Astrocyte (in vitro differentiated cells and primary cell): ENCODE measurements around the gene IMPDH1. TPM values are rescaled to one million over a fixed set of nuclear protein-coding genes. Genes with fewer than 3 reads are reported as not detected.
A peak's percentile ranks its signal among the peaks of the same experiment; 100 is the strongest.

Experiments
- DNase-seq: peaks from one replicate; pipeline ENCODE4 v3.0.0-alpha.2; 2010; ENCODE audit warnings: low read depth
- FAIRE-seq: peaks from 2 replicates; lab custom pipeline; 2011; peaks lifted over from hg19 to GRCh38; lab: Jason Lieb, UNC
- H2AFZ ChIP-seq: 2 replicates; pipeline ENCODE4 v1.6.0; 2012; ENCODE audit warnings: low read depth, low read length, inconsistent platforms
- H3K27ac ChIP-seq: 2 replicates; pipeline ENCODE4 v1.5.1; 2011; ENCODE audit warnings: low read depth, low read length, inconsistent platforms
- H3K27me3 ChIP-seq: 2 replicates; pipeline ENCODE4 v1.6.0; 2011; ENCODE audit warnings: low read length, inconsistent platforms; ENCODE audit not compliant: insufficient read depth
- H3K36me3 ChIP-seq: 2 replicates; pipeline ENCODE4 v1.5.1; 2011; ENCODE audit warnings: low read length, inconsistent platforms; ENCODE audit not compliant: insufficient read depth
- H3K4me1 ChIP-seq: 2 replicates; pipeline ENCODE4 v1.5.1; 2011; ENCODE audit warnings: low read length, inconsistent platforms; ENCODE audit not compliant: insufficient read depth
- H3K4me2 ChIP-seq: 2 replicates; pipeline ENCODE4 v1.6.0; 2012; ENCODE audit warnings: low read length, inconsistent platforms
- H3K4me3 ChIP-seq: 2 replicates; pipeline ENCODE4 v1.5.1; 2011; ENCODE audit warnings: low read depth, mild to moderate bottlenecking, low read length, inconsistent platforms; ENCODE audit not compliant: insufficient read depth
- H3K79me2 ChIP-seq: 2 replicates; pipeline ENCODE4 v1.6.0; 2012; ENCODE audit warnings: mild to moderate bottlenecking, low read length, inconsistent platforms; ENCODE audit not compliant: insufficient read depth
- H3K9ac ChIP-seq: 2 replicates; pipeline ENCODE4 v1.6.0; 2012; ENCODE audit warnings: mild to moderate bottlenecking, low read length, inconsistent platforms
- H3K9me3 ChIP-seq: 2 replicates; pipeline ENCODE4 v1.5.1; 2012; ENCODE audit warnings: low read depth, mild to moderate bottlenecking, low read length, inconsistent platforms; ENCODE audit not compliant: insufficient read depth
- H4K20me1 ChIP-seq: 2 replicates; pipeline ENCODE4 v1.6.0; 2012; ENCODE audit warnings: low read length, inconsistent platforms; ENCODE audit not compliant: insufficient read depth
- H3K27ac Mint-ChIP-seq: one replicate; pipeline ENCODE4 v1.8.0; 2021; ENCODE audit warnings: mild to moderate bottlenecking, mixed read lengths; ENCODE audit not compliant: unreplicated experiment
- H3K27me3 Mint-ChIP-seq: one replicate; pipeline ENCODE4 v1.8.0; 2021; ENCODE audit warnings: low read depth, mixed read lengths; ENCODE audit not compliant: unreplicated experiment
- H3K36me3 Mint-ChIP-seq: one replicate; pipeline ENCODE4 v1.8.0; 2021; ENCODE audit warnings: low read depth, mixed read lengths; ENCODE audit not compliant: unreplicated experiment
- H3K4me1 Mint-ChIP-seq: one replicate; pipeline ENCODE4 v1.8.0; 2021; ENCODE audit warnings: low read depth, mixed read lengths; ENCODE audit not compliant: unreplicated experiment
- H3K4me3 Mint-ChIP-seq: one replicate; pipeline ENCODE4 v1.8.0; 2021; ENCODE audit warnings: mild to moderate bottlenecking, moderate library complexity, mixed read lengths; ENCODE audit not compliant: unreplicated experiment
- H3K9me3 Mint-ChIP-seq: one replicate; pipeline ENCODE4 v1.8.0; 2021; ENCODE audit warnings: mild to moderate bottlenecking, mixed read lengths; ENCODE audit not compliant: unreplicated experiment
- EZH2 ChIP-seq: IDR thresholded peaks from 2 replicates; pipeline ENCODE4 v1.6.1; 2012; ENCODE audit warnings: mild to moderate bottlenecking, low read length, inconsistent platforms; ENCODE audit not compliant: insufficient read depth
- total RNA-seq: library from RNA; stranded (reverse); gene quantifications from 2 replicates; pipeline ENCODE4 v1.2.1, GENCODE V29; 2021
- TF ChIP-seq, protein P1 (sequence below): IDR thresholded peaks from 2 replicates; pipeline ENCODE4 v1.5.1; 2011; ENCODE audit warnings: low read depth, mild to moderate bottlenecking, inconsistent platforms, low read length, moderate library complexity; ENCODE audit not compliant: insufficient read depth

IMPDH1 gene
- total RNA-seq, 1 donor from 2014 or later, result 43.9 TPM

- TF ChIP-seq EZH2, result no peak
- TF ChIP-seq, protein P1, sequence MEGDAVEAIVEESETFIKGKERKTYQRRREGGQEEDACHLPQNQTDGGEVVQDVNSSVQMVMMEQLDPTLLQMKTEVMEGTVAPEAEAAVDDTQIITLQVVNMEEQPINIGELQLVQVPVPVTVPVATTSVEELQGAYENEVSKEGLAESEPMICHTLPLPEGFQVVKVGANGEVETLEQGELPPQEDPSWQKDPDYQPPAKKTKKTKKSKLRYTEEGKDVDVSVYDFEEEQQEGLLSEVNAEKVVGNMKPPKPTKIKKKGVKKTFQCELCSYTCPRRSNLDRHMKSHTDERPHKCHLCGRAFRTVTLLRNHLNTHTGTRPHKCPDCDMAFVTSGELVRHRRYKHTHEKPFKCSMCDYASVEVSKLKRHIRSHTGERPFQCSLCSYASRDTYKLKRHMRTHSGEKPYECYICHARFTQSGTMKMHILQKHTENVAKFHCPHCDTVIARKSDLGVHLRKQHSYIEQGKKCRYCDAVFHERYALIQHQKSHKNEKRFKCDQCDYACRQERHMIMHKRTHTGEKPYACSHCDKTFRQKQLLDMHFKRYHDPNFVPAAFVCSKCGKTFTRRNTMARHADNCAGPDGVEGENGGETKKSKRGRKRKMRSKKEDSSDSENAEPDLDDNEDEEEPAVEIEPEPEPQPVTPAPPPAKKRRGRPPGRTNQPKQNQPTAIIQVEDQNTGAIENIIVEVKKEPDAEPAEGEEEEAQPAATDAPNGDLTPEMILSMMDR, result no peak
- Histone ChIP-seq H3K4me1 (no peaks in the 10 kb centered on the region), H3K4me3 (no peak overlapping the region), H3K79me2 (no peaks in the 10 kb centered on the region), H3K9ac (no peak overlapping the region), H3K36me3 (no peaks in the 10 kb centered on the region), H3K9me3 (no peaks in the 10 kb centered on the region), H3K27ac (no peak overlapping the region), H2AFZ (no peak overlapping the region), H4K20me1 (peaks cover 4% of the 10 kb centered on the region), H3K27me3 (peaks cover 12% of the 10 kb centered on the region), H3K4me2 (no peak overlapping the region)
- H3K36me3 Mint-ChIP-seq, result no peaks in the 10 kb centered on the region
- no peak overlapping the region for H3K27ac Mint-ChIP-seq
- H3K4me3 Mint-ChIP-seq, result no peak overlapping the region
- FAIRE-seq, result no peak
- no peaks in the 10 kb centered on the region for H3K9me3 Mint-ChIP-seq
- no peaks in the 10 kb centered on the region for H3K4me1 Mint-ChIP-seq
- peaks cover 68% of the 10 kb centered on the region for H3K27me3 Mint-ChIP-seq
- no peak for DNase-seq
Observed at GRCh38 chr7:128385988-128386925, 23.5 kb downstream of the IMPDH1 start.

GRCh38 chr7:128384726-128385125 lies 25.1 kb downstream of the IMPDH1 start:
- Histone ChIP-seq H3K27ac (no peak overlapping the region), H3K36me3 (no peaks in the 10 kb centered on the region), H3K4me1 (no peaks in the 10 kb centered on the region), H3K9ac (no peak overlapping the region), H3K4me2 (no peak overlapping the region), H3K9me3 (no peaks in the 10 kb centered on the region), H3K79me2 (no peaks in the 10 kb centered on the region), H3K4me3 (no peak overlapping the region), H3K27me3 (peaks cover 12% of the 10 kb centered on the region), H2AFZ (no peak overlapping the region), H4K20me1 (peaks cover 3% of the 10 kb centered on the region)
- DNase-seq (no peak), FAIRE-seq (no peak)
- no peaks in the 10 kb centered on the region for H3K36me3 Mint-ChIP-seq
- TF ChIP-seq, protein P1, result no peak
- no peak for TF ChIP-seq EZH2
- H3K4me3 Mint-ChIP-seq, result no peak overlapping the region
- peaks cover 60% of the 10 kb centered on the region for H3K27me3 Mint-ChIP-seq
- no peaks in the 10 kb centered on the region for H3K4me1 Mint-ChIP-seq
- H3K27ac Mint-ChIP-seq, result no peak overlapping the region
- H3K9me3 Mint-ChIP-seq, result no peaks in the 10 kb centered on the region

DNA sequence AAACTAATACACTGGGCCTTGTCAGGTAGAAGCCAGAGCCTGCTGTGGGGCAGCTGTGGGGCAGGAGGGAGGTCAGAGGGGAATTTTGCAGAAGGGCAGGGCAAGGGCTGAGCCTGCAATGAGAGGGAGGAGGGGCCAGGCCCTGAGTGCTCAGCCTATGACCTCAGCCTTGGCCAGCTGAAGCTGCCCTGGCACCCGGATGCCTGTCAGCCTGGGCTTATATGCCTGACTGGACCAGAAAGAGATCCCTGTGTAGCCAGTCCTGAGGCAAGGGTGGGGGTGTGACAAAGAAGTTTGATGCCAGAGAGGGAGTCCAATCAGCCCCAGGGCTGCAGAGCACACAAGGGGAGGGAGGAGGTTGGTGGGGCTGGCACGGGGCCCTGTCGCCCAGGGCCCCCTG lies 26.0 kb downstream of the IMPDH1 start:
- Histone ChIP-seq H2AFZ (no peak overlapping the region), H3K4me2 (no peak overlapping the region), H3K79me2 (no peaks in the 10 kb centered on the region), H4K20me1 (no peaks in the 10 kb centered on the region), H3K9me3 (no peaks in the 10 kb centered on the region), H3K9ac (no peak overlapping the region), H3K4me1 (no peaks in the 10 kb centered on the region), H3K27ac (no peak overlapping the region), H3K36me3 (no peaks in the 10 kb centered on the region), H3K27me3 (peaks cover 12% of the 10 kb centered on the region), H3K4me3 (no peak overlapping the region)
- Mint-ChIP-seq H3K27ac (peak overlapping the region; percentile 18), H3K4me1 (peaks cover under 1% of the 10 kb centered on the region), H3K36me3 (no peaks in the 10 kb centered on the region), H3K9me3 (no peaks in the 10 kb centered on the region), H3K4me3 (no peak overlapping the region), H3K27me3 (peaks cover 57% of the 10 kb centered on the region)
- TF ChIP-seq, protein P1, result no peak
- no peak for TF ChIP-seq EZH2
- no peak for DNase-seq
- no peak for FAIRE-seq
